Measurements from ENCODE around the gene SESN1. TPM values are rescaled to one million over a fixed set of nuclear protein-coding genes. Genes with fewer than 3 reads are reported as not detected.

Gene SESN1
- total RNA-seq, 2 donors from 2014 or later: 23.4 to 48.8 TPM

DNA sequence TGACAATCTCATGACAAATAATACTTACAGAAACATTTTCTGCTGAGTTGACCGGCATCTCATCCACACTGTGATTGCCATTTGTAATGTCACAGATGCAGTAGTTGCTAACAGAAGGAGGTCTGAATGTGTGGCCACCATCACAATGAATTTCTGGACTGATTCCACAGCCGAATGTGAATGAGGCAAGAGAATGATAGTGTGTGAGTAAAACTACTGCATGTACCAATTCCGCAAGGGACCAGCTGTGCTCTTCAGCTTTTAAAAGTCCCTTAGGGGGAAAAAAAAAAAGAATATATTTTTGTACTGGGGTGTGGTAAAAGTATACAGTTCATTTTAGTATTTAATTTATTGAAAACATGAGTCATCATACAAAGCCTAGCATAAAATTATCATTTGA, 96.2 kb downstream of the SESN1 start:
- ATAC-seq (no peak), DNase-seq (no peak)
- WGBS, 2 donors: 85% methylated on average over 3 of the region's 3 CpGs
- TF ChIP-seq, protein P1, sequence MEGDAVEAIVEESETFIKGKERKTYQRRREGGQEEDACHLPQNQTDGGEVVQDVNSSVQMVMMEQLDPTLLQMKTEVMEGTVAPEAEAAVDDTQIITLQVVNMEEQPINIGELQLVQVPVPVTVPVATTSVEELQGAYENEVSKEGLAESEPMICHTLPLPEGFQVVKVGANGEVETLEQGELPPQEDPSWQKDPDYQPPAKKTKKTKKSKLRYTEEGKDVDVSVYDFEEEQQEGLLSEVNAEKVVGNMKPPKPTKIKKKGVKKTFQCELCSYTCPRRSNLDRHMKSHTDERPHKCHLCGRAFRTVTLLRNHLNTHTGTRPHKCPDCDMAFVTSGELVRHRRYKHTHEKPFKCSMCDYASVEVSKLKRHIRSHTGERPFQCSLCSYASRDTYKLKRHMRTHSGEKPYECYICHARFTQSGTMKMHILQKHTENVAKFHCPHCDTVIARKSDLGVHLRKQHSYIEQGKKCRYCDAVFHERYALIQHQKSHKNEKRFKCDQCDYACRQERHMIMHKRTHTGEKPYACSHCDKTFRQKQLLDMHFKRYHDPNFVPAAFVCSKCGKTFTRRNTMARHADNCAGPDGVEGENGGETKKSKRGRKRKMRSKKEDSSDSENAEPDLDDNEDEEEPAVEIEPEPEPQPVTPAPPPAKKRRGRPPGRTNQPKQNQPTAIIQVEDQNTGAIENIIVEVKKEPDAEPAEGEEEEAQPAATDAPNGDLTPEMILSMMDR (IDR thresholded peaks at IDR 0.05): no peak
- no peak for TF ChIP-seq POLR2A (IDR thresholded peaks at IDR 0.05)
- no peaks in the 10 kb centered on the region for H3K9me3 ChIP-seq
- no peak overlapping the region for H3K4me3 ChIP-seq
- intact Hi-C loops (cut with DNase I): no loop called here
- H3K4me1 ChIP-seq: peaks cover 68% of the 10 kb centered on the region
- no peak overlapping the region for H3K27ac ChIP-seq
- H3K27me3 ChIP-seq: no peaks in the 10 kb centered on the region
- H3K36me3 ChIP-seq (replicated peaks in 1 of 2; ENCODE audit: insufficient read depth in 1 of 2, low read depth in 2 of 2): peaks cover 0 to 12% of the 10 kb centered on the region in 2 donors

DNA sequence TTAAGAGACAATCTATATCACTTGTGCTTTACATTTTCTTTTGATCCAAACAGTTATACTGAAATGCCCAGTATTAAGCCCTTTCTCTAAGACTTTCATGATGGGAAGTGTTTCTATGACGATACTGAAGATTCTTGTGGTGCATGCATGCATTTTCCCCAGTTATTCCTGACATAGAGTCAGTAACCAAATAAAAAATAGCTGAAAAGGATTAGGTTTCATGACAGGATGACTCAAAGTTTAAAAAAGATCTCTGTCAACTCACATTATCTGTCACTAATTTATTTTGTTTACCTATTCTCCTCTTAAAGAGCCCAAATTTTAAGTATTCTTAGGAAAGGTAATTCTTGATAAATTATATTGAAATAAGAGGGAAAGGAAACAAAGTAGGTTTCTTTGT, 98.4 kb downstream of the SESN1 start:
- Histone ChIP-seq H3K36me3 (replicated peaks in 1 of 2; ENCODE audit: insufficient read depth in 1 of 2, low read depth in 2 of 2) (peaks cover 0 to 15% of the 10 kb centered on the region in 2 donors), H3K4me3 (no peak overlapping the region), H3K4me1 (peaks cover 52% of the 10 kb centered on the region), H3K27me3 (no peaks in the 10 kb centered on the region), H3K27ac (no peak overlapping the region), H3K9me3 (no peaks in the 10 kb centered on the region)
- intact Hi-C loops (cut with DNase I): no loop called here
- TF ChIP-seq, protein P1 (IDR thresholded peaks at IDR 0.05): no peak
- no peak for TF ChIP-seq POLR2A (IDR thresholded peaks at IDR 0.05)
- DNase-seq: no peak
- ATAC-seq: no peak
- 90 to 97% methylated on average over 1 of the region's 1 CpG for WGBS, 2 donors

DNA sequence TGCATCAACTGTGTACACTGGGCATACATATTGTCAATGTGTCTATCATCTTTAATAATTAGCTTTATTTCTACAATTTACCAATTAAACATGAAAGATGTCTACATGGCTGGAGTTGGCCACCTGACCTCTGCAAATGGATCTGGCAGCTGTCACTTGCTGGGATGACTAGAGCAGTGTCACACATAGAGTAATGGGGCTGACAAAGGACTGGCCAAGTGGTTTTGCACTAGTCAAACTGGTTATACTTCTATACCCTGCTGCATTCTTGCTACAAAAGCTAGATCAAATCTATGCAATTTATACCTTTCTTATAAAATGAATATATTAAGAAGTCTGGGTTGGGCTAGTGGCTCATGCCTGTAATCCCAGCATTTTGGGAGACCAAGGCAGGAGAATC, 99.3 kb downstream of the SESN1 start:
- DNase-seq: no peak
- Histone ChIP-seq H3K4me1 (peaks cover 52% of the 10 kb centered on the region), H3K9me3 (no peaks in the 10 kb centered on the region), H3K4me3 (no peak overlapping the region), H3K36me3 (replicated peaks in 1 of 2; ENCODE audit: insufficient read depth in 1 of 2, low read depth in 2 of 2) (peaks cover 0 to 15% of the 10 kb centered on the region in 2 donors), H3K27me3 (no peaks in the 10 kb centered on the region), H3K27ac (no peak overlapping the region)
- no peak for ATAC-seq
- TF ChIP-seq, protein P1 (IDR thresholded peaks at IDR 0.05): no peak
- TF ChIP-seq POLR2A (IDR thresholded peaks at IDR 0.05): no peak
- intact Hi-C loops (cut with DNase I): no loop called here

DNA sequence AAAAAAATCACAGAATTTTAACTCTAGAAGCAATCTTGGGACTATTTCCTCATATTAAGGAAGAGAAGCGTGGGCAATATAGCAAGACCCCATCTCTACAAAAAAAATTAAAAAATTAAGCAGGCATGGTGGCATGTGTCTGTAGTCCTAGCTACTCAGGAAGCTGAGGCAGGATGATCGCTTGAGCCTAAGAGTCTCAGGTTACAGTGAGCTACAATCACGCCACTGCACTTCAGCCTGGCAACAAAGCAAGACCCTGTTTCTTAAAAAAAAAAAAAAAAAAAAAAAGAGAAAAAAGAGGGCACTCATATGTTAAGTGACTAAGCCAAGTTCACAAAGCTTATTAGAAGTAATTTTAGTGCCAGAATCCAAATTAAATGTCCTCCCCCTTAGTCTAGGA, 100.8 kb downstream of the SESN1 start:
- WGBS, 2 donors: 90 to 95% methylated on average over 3 of the region's 3 CpGs
- Histone ChIP-seq H3K27ac (no peak overlapping the region), H3K27me3 (no peaks in the 10 kb centered on the region), H3K4me1 (peaks cover 53% of the 10 kb centered on the region), H3K4me3 (no peak overlapping the region), H3K36me3 (replicated peaks in 1 of 2; ENCODE audit: insufficient read depth in 1 of 2, low read depth in 2 of 2) (peaks cover 0 to 10% of the 10 kb centered on the region in 2 donors), H3K9me3 (no peaks in the 10 kb centered on the region)
- DNase-seq: no peak
- TF ChIP-seq, protein P1 (IDR thresholded peaks at IDR 0.05): no peak
- no peak for TF ChIP-seq POLR2A (IDR thresholded peaks at IDR 0.05)
- no peak for ATAC-seq
- intact Hi-C loops (cut with DNase I): no loop called here

DNA sequence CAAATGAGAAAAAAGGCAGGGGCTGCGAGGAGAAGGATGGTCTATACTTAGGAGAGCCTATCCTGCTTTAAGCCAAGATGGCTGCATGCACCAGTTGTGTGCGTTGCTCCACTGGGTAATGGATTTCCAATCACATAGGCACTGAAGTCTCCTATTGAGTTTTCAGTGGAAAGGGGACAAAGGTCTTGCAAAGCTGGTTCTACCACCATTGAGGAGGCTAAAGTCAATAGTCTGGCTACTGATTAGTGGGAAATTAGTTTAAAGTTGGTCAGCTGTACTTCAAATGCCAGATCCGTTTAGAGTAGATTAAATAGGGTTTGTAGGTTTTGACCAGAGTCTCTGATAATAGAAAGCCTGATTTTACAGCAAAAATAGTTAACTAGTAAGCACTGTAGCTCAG, 104.9 kb downstream of the SESN1 start:
- ATAC-seq (peak; percentile 81), DNase-seq (peak; percentile 33 to 65 (median 50))
- TF ChIP-seq, protein P1 (IDR thresholded peaks at IDR 0.05): no peak
- no peak for TF ChIP-seq POLR2A (IDR thresholded peaks at IDR 0.05)
- Histone ChIP-seq H3K4me3 (no peak overlapping the region), H3K4me1 (peaks cover 38% of the 10 kb centered on the region), H3K27me3 (no peaks in the 10 kb centered on the region), H3K9me3 (no peaks in the 10 kb centered on the region), H3K36me3 (replicated peaks in 1 of 2; ENCODE audit: insufficient read depth in 1 of 2, low read depth in 2 of 2) (peaks cover 0 to 6% of the 10 kb centered on the region in 2 donors), H3K27ac (peak overlapping the region; percentile 6 to 76 (median 59))
- intact Hi-C loops (cut with DNase I): no loop called here
- 31 to 43% methylated on average over 3 of the region's 3 CpGs for WGBS, 2 donors
